Activated CD4-positive, alpha-beta T cell treated with anti-CD3 and anti-CD28 coated beads, Interleukin-2, amount 10 ng/mL, durations not matched to agents 24 days and 14 days (primary cell): Measurements from ENCODE around the gene SNX18. TPM values are rescaled to one million over a fixed set of nuclear protein-coding genes. Genes with fewer than 3 reads are reported as not detected.

ENCODE experiments used
- DNase-seq: peaks from one replicate; pipeline ENCODE4 v3.0.0; 2022
- H3K27ac Mint-ChIP-seq: one replicate; pipeline ENCODE4 v1.8.0; 2022; ENCODE audit warnings: mild to moderate bottlenecking, mixed read lengths
- H3K27me3 Mint-ChIP-seq: one replicate; pipeline ENCODE4 v1.8.0; 2022; ENCODE audit warnings: mixed read lengths
- H3K36me3 Mint-ChIP-seq: one replicate; pipeline ENCODE4 v1.8.0; 2022; ENCODE audit warnings: low read depth, mild to moderate bottlenecking, mixed read lengths
- H3K4me1 Mint-ChIP-seq: one replicate; pipeline ENCODE4 v1.8.0; 2021; ENCODE audit warnings: mixed read lengths
- H3K4me3 Mint-ChIP-seq: one replicate; pipeline ENCODE4 v1.8.0; 2022; ENCODE audit warnings: mild to moderate bottlenecking, moderate library complexity, mixed read lengths
- H3K9me3 Mint-ChIP-seq: one replicate; pipeline ENCODE4 v1.8.0; 2021; ENCODE audit warnings: mixed read lengths
- intact Hi-C: fragments of 100-400 bp; cut with micrococcal nuclease; formaldehyde crosslinking; loops from one replicate; pipeline ENCODE4 v1.15.1; 2023
- total RNA-seq: library from RNA; stranded (reverse); gene quantifications from 2 replicates; pipeline ENCODE4 v1.2.3, GENCODE V29; 2022

SNX18 gene
- total RNA-seq, 1 donor from 2014 or later: 12.9 TPM

GRCh38 chr5:54538156-54538555, 20.6 kb downstream of the SNX18 start:
- Mint-ChIP-seq H3K9me3 (no peaks in the 10 kb centered on the region), H3K27ac (no peak overlapping the region), H3K4me3 (no peak overlapping the region), H3K36me3 (peaks cover 22% of the 10 kb centered on the region), H3K27me3 (no peaks in the 10 kb centered on the region), H3K4me1 (peaks cover 23% of the 10 kb centered on the region)
- intact Hi-C loops: no loop called here
- DNase-seq: no peak

DNA sequence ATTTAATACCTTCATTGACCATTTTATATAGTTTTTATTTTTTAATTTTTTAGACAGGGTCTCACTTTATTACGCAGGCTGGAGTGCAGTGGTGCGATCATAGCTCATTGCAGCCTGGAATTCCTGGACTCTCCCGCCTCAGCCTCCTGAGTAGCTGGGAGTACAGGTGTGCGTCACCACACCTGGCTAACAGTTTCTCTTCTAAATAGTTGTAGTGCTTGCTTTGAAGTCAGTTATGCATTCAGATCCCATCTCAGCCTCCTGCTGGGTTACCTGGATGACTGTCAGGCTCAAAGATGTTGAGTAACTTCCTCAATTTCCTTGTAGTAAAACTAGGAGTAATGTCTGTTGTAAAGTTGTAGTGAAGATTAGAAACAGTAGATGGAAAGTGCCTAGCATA, 21.4 kb downstream of the SNX18 start:
- Mint-ChIP-seq H3K9me3 (no peaks in the 10 kb centered on the region), H3K36me3 (peaks cover 22% of the 10 kb centered on the region), H3K27ac (no peak overlapping the region), H3K4me3 (no peak overlapping the region), H3K27me3 (no peaks in the 10 kb centered on the region), H3K4me1 (peaks cover 16% of the 10 kb centered on the region)
- no peak for DNase-seq
- intact Hi-C loops: no loop called here

DNA sequence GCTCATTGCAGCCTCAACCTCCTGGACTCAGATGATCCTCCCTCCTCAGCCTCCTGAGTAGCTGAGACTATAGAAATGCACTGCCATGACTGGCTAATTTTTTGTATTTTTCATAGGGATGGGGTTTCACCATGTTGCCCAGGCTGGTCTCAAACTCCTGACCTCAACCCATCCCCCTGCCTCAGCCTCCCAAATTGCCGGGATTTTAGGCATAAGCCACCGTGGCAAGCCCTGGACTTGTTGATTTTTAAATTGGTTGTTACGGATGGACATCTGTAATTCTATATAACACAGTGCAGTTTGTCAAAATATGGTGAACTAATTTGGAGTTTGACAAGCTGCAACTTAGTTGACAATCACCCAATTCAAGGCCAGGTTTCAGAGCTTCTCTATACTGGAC, 22.7 kb downstream of the SNX18 start:
- no peaks in the 10 kb centered on the region for H3K9me3 Mint-ChIP-seq
- no peak overlapping the region for H3K4me3 Mint-ChIP-seq
- H3K4me1 Mint-ChIP-seq: peaks cover 11% of the 10 kb centered on the region
- H3K27me3 Mint-ChIP-seq: no peaks in the 10 kb centered on the region
- intact Hi-C loops: no loop called here
- no peak overlapping the region for H3K27ac Mint-ChIP-seq
- H3K36me3 Mint-ChIP-seq: peaks cover 21% of the 10 kb centered on the region
- no peak for DNase-seq

DNA sequence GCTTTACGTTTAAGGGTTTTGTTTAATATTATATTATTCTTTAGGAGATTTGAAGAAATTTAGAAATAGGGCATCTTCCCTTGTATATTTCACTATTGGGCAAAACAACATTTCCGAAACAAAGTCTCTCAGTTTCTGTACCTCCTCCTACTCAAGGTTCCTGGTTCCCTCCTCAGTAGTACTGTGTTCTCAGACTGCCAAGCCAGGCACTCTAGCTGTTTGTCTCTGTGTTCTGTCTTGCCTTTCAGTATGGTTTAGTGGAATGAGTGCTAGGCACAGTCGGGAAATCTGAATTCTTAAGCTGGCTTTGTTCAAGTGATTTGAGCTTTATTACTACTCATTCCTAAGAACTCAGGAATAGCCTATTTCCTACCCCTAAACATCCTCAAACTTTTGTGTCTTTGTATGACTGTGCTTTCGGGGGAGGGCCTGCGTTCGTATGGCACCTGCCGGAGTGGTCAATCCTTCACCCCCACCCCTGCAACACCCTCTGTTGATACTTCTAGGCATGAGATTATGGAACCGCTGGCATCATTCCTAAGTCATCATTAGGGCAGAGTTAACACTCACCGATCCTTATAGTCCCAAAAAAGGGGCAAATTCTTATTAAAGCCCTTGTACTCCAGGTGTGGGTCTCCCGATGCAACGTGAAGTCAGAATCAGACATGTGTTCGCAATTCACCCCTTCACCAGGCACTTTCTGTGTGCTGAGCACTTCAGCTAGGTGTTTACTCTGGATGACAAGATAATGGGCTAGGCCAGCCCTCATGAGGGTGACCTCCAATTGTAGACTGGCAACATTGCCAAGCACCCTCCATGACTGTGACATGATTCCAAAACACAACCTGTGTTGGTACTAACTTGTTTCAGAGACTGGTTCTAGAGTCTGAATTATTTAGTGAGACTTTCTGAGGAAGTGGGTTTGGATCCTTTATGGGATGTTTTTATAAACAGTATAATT, 24.5 kb downstream of the SNX18 start:
- DNase-seq: no peak
- Mint-ChIP-seq H3K4me3 (no peak overlapping the region), H3K27ac (no peak overlapping the region), H3K9me3 (no peaks in the 10 kb centered on the region), H3K27me3 (no peaks in the 10 kb centered on the region), H3K4me1 (peaks cover 11% of the 10 kb centered on the region), H3K36me3 (peaks cover 22% of the 10 kb centered on the region)
- intact Hi-C loops: no loop called here

DNA sequence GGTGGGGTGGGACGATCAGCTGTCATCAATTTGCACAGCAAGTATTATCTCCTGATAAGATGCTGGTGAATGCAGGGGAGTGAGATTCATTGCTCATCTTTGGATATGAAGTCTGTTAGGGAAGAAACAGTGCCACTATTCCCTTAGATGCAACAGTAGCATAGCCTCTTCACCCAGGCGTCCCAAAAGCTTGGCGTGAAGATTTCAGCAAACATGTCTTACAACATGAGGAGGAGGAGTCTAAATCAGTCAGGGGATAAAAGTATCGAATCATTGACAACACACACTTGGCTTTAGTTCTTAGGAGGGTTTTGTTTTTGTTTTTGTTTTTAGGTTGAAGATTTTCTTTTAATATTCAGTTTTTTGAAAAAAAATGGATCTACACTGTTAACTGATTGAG, 26.5 kb downstream of the SNX18 start:
- no peaks in the 10 kb centered on the region for H3K9me3 Mint-ChIP-seq
- peaks cover 28% of the 10 kb centered on the region for H3K36me3 Mint-ChIP-seq
- H3K4me1 Mint-ChIP-seq: peaks cover 8% of the 10 kb centered on the region
- intact Hi-C loops: no loop called here
- H3K27ac Mint-ChIP-seq: no peak overlapping the region
- no peak overlapping the region for H3K4me3 Mint-ChIP-seq
- DNase-seq: no peak
- H3K27me3 Mint-ChIP-seq: no peaks in the 10 kb centered on the region

- Mint-ChIP-seq H3K27me3 (no peaks in the 10 kb centered on the region), H3K9me3 (no peaks in the 10 kb centered on the region), H3K36me3 (peaks cover 28% of the 10 kb centered on the region), H3K27ac (no peak overlapping the region), H3K4me3 (no peak overlapping the region), H3K4me1 (peaks cover 6% of the 10 kb centered on the region)
- intact Hi-C loops: no loop called here
- DNase-seq: no peak
These were observed 28.2 kb downstream of the SNX18 start for GRCh38 chr5:54545796-54546195.

DNA sequence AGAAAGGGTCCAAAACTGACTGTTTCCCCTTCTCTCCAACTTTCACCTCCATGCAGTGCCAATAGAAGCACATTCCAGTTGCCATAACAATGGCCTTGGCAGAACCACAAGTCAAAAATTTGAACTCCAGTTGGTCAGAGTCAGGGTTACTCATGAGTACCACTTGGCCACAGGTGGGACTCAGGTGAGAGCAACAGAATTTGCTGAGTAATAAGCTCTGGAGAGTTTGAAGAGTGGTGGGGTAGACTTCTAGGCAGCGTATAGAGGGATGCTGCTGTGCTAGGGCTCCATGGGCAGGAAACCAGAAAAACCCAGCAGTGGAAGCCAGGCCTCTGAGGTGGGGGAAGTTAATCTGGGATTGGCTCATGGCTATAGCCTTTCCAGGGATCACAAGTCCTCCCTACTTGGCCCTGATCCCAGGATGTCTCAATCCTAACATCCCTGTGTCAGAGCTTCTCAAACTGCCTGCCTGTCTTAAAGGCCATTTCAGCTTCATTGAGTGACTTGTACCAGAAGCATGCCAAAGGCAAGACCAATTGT, 30.2 kb downstream of the SNX18 start:
- H3K4me1 Mint-ChIP-seq: no peaks in the 10 kb centered on the region
- no peak for DNase-seq
- H3K27ac Mint-ChIP-seq: no peak overlapping the region
- H3K36me3 Mint-ChIP-seq: peaks cover 30% of the 10 kb centered on the region
- H3K27me3 Mint-ChIP-seq: no peaks in the 10 kb centered on the region
- H3K9me3 Mint-ChIP-seq: no peaks in the 10 kb centered on the region
- intact Hi-C loops: no loop called here
- no peak overlapping the region for H3K4me3 Mint-ChIP-seq

DNA sequence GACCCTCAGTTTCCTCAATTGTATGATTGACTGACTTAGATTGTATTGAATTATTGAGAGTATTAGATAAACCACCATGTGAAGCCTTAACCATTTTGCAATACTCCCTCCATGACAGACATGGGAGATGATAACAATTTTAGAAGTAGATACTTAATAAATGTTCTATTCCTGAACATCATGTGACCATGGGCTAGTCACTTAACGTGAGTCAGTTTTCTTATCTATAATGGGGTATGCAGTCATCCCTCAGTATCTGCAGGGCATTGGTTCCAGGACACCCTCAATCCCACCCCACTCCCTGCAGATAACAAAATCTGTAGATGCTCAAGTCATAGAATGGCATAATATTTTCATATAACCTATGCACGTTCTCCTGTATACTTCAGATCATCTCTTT, 31.0 kb downstream of the SNX18 start:
- intact Hi-C loops: no loop called here
- Mint-ChIP-seq H3K27ac (no peak overlapping the region), H3K9me3 (no peaks in the 10 kb centered on the region), H3K4me3 (no peak overlapping the region), H3K36me3 (peaks cover 26% of the 10 kb centered on the region), H3K4me1 (no peaks in the 10 kb centered on the region), H3K27me3 (no peaks in the 10 kb centered on the region)
- DNase-seq: no peak

DNA sequence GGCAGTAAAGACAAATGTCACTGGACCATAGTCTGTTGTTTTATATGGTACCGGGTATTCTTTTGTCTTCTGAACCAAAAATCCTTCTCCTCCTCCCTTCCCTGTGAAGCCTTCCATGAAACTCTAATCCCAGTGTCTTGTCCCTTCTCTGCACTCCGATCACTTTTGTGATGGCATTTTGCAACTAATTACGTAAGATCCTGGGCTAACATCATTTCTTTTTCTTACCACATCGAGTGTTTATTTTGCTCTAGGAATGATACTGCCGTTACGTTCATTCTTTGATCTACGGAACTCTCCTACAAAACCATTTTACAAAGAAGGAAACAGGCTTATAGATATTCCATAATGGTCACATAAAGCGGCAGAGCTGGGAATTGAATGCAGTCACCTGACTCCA, 33.7 kb downstream of the SNX18 start:
- no peaks in the 10 kb centered on the region for H3K9me3 Mint-ChIP-seq
- DNase-seq: no peak
- intact Hi-C loops: no loop called here
- H3K27me3 Mint-ChIP-seq: no peaks in the 10 kb centered on the region
- no peaks in the 10 kb centered on the region for H3K4me1 Mint-ChIP-seq
- no peak overlapping the region for H3K4me3 Mint-ChIP-seq
- H3K36me3 Mint-ChIP-seq: peaks cover 15% of the 10 kb centered on the region
- no peak overlapping the region for H3K27ac Mint-ChIP-seq

GRCh38 chr5:54551926-54552325, 34.4 kb downstream of the SNX18 start:
- peaks cover 13% of the 10 kb centered on the region for H3K36me3 Mint-ChIP-seq
- DNase-seq: no peak
- H3K27me3 Mint-ChIP-seq: no peaks in the 10 kb centered on the region
- no peak overlapping the region for H3K27ac Mint-ChIP-seq
- no peaks in the 10 kb centered on the region for H3K9me3 Mint-ChIP-seq
- intact Hi-C loops: no loop called here
- H3K4me1 Mint-ChIP-seq: no peaks in the 10 kb centered on the region
- no peak overlapping the region for H3K4me3 Mint-ChIP-seq

DNA sequence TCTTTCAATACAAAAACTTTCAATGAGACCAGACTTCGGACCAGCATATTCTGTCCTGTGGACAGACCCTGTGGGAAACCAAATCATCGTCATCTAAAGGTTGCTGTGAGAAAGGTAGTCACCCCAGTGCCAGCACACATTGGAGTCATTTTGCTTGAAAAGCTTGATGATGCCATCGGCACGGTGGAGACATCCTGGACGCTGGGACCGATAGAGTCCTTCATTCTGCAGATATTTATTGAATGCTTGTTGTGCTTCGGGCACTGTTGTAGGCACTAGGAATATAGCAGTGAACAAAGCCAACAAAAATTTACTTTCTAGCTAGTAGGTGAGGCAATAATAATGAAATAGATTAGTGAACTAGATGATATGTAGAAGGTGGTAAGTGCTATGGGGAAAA, 34.9 kb downstream of the SNX18 start:
- no peak for DNase-seq
- no peaks in the 10 kb centered on the region for H3K27me3 Mint-ChIP-seq
- H3K4me1 Mint-ChIP-seq: no peaks in the 10 kb centered on the region
- no peak overlapping the region for H3K4me3 Mint-ChIP-seq
- peaks cover 3% of the 10 kb centered on the region for H3K9me3 Mint-ChIP-seq
- intact Hi-C loops: no loop called here
- H3K36me3 Mint-ChIP-seq: peaks cover 9% of the 10 kb centered on the region
- H3K27ac Mint-ChIP-seq: no peak overlapping the region

GRCh38 chr5:54553659-54554207, 36.2 kb downstream of the SNX18 start:
- Mint-ChIP-seq H3K9me3 (peaks cover 3% of the 10 kb centered on the region), H3K4me1 (no peaks in the 10 kb centered on the region)
- no peak for DNase-seq

DNA sequence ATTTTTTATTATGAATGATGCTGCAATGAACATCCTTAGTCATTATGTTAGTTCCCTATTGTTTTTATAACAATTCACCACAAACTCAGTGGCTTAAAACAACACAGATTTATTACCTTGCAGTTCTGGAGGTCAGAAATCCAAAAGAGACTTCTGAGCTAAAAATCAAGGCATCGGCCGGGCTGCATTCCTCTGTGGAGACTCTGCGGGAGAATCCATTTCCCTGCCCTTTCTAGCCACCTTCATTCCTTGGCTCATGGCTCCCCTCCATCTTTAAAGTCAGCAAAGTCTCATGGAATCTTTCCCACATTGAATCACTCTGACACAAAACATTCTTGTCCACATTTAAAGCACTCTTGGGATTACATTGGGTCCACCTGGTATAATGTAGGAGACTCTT, 38.6 kb downstream of the SNX18 start:
- Mint-ChIP-seq H3K4me3 (no peak overlapping the region), H3K27ac (no peak overlapping the region), H3K36me3 (peaks cover 8% of the 10 kb centered on the region), H3K4me1 (no peaks in the 10 kb centered on the region), H3K9me3 (peaks cover 8% of the 10 kb centered on the region), H3K27me3 (no peaks in the 10 kb centered on the region)
- no peak for DNase-seq
- intact Hi-C loops: no loop called here

More at GRCh38 chr5:54553659-54554207, 36.2 kb downstream of the SNX18 start:
- peaks cover 6% of the 10 kb centered on the region for H3K36me3 Mint-ChIP-seq
- no peaks in the 10 kb centered on the region for H3K27me3 Mint-ChIP-seq
- H3K4me3 Mint-ChIP-seq: no peak overlapping the region
- intact Hi-C loops: no loop called here
- no peak overlapping the region for H3K27ac Mint-ChIP-seq

GRCh38 chr5:54558362-54558761, 40.8 kb downstream of the SNX18 start:
- Mint-ChIP-seq H3K27me3 (no peaks in the 10 kb centered on the region), H3K4me3 (no peak overlapping the region), H3K9me3 (peaks cover 8% of the 10 kb centered on the region), H3K36me3 (peaks cover 6% of the 10 kb centered on the region), H3K27ac (no peak overlapping the region), H3K4me1 (no peaks in the 10 kb centered on the region)
- intact Hi-C loops: no loop called here
- DNase-seq: no peak
